GM11168 (cell line): ENCODE data around the gene ATCAY.

Source experiments
- in situ Hi-C: fragments of 300-500 bp; cut with MboI; formaldehyde crosslinking; loops from one replicate; pipeline ENCODE4 v1.12.0; 2022; ENCODE audit warnings: low sequenced_read_pairs; ENCODE audit not compliant: unreplicated experiment

Gene ATCAY, protein sequence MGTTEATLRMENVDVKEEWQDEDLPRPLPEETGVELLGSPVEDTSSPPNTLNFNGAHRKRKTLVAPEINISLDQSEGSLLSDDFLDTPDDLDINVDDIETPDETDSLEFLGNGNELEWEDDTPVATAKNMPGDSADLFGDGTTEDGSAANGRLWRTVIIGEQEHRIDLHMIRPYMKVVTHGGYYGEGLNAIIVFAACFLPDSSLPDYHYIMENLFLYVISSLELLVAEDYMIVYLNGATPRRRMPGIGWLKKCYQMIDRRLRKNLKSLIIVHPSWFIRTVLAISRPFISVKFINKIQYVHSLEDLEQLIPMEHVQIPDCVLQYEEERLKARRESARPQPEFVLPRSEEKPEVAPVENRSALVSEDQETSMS

DNA sequence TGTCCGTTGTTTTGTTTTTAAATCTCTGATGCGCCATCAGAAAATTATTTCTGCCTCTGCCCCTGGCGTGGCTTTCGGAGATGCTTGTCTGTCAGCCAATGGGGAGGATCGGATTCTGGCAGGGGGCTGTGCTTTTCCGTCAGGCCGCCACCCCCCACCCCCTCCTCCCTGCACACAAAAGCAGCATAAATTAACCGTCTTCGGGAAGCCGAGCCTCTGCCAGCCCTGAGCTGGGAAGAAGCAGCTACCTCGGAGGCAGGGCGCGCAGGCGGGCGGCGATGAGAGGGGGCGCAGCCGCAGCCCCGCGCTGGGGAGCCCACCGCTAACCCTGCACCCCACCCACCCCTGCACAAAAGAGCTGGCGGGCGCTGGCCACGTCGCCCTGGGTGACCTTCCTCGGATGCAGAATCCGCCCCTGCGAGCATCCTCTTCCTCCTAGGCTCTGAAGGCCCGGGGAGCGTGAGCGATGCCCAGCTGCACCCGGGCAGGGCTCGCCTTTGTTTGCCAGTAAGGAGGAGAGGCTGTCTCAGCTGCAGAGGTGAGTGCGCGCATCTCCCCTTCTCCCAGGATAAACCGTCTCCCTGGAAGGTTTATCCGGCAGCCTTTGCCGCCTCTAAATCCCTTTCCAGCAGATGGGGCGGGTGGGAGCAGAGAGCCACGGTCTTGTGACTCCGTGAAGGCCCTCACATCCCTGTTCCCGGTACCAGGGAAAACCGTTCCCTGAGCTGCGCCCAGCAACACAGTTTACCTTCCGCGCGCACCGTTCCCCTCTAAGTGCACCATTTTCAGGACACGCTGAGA lies at the start of gene ATCAY:
Gene ATCAY, plus strand, starts transcription at position 215 of the 801 bp plus-strand sequence. CDS start 5,083 bp downstream, outside the sequence.
- in situ Hi-C loops: no loop called here

DNA sequence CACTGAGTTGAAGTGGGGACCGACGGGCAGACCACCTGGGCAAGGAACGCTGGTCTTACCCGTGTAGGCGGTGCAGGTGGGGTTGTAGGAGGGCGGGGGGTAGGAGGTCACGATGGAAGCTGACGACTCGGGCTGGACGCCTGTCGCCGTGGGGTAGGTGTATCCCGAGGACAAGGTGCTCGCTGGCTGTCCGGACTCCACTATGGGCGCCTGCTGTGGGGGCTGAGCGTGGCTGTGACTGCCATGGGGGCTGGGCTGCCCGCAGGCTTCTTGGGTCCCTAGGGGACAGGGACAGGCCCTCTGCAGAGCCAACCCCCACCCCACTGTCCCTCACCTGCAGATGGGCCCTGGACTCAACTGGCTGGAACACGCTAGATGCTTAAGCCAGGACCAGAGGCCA lies 48.9 kb upstream of the ATCAY start:
- in situ Hi-C loops: no loop called here

DNA sequence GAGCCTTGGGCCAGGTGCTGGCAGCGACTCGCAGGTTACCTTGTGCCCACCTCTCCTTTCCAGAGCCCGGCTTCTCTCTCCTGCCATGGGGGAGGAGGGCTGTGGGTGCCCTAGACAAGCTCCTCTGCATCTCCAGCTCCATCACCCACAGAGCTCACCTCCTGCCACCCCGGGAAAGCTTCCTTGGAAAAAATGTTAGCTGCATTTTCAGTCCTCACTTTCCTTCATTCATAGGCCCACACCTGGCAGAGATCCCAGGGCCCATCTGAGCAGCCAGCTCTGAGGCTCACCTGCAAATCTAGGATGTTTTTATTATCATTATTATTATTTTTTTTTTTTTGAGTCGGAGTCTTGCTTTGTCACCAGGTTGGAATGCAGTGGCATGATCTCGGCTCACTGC lies 48.5 kb upstream of the ATCAY start:
- in situ Hi-C loops: no loop called here

DNA sequence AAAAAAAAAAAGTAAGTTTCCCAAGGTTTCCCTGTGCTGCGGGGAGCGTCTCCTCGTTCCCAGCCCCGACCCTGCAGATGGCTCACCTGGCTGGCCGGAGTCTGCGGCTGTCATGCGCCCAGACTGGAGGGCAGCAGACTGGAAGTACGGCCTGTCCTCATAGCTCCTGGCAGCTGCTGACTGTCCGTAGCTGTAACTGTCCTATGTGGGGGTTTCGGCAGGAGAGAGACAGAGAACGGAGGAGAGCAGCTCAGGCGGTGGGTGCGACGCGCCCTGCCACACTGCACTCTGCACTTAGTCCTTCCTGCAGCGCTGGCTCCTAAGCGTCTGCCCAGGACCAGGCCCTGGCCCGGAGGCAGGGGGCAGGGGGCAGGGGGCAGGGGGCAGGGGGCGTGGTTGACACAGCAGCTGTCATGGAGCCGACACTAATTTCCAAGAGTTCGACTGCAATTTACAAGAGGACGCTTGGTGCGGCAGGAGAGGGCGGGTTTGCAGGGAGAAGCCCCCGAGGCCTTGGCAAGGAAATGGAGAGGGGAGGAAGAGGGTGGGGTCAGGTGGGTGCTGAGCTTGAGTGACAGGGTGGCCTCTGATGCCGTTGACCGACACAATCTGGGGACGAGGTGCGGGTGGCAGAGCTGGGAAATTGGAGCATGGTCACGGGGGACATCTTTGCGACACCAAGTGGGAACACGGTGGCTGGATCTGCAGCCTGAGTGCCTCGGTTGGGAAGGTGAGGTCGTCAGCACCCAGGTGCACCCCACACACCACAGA lies 46.7 kb upstream of the ATCAY start:
- in situ Hi-C loops: no loop called here

DNA sequence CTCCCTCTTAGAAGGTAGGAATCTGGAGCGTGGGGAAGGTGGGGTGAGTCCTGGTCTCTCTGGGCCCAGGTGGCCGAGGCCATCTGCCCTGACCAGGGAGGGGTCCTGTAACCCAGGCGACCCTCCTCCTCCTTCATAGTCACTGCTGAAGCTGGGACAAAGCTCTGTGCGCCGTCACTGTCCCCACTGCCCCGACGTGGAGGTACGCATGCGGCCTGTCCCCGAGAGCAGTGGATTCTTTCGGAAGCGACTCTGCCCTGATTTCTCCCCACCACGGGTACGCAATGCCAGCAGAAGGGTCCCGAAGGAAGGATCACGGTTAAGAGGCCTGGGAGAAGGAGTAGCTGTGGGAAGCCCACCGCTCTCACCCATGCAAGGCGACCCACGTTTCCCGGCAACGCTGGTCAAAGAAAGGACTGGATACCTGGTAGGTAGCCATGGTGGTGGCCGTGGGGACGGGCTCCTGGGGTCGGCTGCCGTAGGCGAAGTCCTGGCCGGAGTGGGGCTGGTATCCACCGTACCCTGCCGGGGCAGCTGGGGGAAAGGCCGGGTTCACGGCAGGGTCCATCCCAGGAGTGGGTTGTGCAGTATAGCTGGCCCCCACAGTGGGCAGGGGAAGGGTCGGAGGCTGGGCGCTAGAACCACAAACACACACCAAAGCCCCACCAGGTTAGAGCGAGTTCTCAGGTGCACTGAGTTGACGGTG lies 46.0 kb upstream of the ATCAY start:
- in situ Hi-C loops: no loop called here

DNA sequence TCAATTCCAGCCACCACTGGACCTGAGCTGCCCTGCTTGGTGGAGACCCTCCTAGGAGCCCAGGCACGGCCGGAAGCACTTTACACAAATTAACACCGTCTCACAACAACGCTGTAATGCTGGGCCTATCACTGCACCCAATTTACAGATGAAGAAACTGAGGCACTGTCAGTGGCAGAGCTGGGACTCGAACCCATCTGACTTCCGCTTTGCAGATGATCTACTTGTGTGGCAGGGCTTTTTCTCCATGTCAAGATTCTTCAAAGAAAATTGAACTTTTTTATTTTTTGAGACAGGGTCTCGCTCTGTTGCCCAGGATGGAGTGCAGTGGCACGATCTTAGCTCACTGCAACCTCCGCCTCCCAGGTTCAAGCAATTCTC lies 45.4 kb upstream of the ATCAY start:
- in situ Hi-C loops: no loop called here

DNA sequence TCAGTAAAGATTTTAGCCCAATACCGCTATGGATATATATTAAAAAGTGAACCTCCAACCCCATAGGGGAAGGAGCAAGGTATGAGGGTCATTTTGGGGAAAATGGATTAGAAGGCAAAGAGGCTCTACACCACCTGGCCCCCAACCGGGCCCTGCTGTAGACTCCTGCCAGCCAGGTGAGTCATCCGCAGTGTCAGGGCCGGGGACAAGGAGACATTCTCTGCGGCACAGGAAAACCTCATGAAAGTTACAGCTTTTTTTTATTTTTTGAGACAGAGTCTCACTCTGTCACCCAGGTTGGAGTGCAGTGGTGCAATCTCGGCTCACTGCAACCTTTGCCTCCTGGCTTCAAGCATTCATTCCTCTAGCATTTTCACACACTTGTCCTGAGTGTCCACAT lies 43.6 kb upstream of the ATCAY start:
- in situ Hi-C loops: no loop called here

DNA sequence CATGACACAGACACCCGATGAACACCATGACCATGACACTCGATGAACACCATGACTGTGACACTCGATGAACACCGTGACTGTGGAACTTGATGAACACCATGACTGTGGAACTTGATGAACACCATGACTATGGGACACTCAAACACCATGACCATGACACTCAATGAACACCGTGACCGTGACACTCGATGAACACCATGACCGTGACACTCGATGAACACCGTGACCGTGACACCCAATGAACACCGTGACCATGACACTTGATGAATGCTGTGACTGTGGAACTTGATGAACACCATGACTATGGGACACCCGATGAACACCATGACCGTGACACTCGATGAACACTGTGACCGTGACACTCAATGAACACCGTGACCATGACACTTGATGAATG lies 43.2 kb upstream of the ATCAY start:
- in situ Hi-C loops: no loop called here

DNA sequence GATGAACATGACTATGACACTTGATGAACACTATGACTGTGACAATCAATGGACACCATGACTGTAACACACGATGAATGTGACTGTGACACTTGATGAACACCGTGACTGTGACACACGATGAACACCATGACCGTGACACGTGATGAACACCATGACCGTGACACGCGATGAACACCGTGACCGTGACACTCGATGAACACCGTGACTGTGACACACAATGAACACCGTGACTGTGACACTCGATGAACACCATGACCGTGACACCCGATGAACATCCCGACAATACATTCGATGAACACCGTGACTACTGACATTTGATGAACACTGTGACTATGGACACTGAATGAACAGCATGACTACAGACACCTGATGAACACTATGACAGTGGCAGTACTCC lies 42.6 kb upstream of the ATCAY start:
- in situ Hi-C loops: no loop called here

DNA sequence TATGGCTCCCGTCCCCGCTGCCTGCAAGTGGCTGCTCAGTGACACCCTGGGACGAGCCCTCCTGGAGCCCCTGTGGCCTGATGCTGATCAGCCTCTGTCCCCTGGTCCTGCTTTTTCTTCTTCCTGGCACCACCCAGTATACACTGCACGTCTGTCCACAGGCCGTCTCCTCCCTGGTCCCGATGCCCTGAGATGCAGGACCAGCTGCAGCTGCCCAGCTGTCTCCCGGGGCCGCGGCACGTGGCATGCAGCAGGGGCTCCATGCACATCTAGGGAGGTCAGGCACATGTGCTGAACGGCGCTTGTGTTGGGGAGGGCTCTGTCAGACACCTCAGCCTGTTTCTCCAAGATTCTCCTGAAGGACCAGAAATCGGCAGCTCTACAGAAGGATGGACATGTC lies 41.8 kb upstream of the ATCAY start:
- in situ Hi-C loops: no loop called here

DNA sequence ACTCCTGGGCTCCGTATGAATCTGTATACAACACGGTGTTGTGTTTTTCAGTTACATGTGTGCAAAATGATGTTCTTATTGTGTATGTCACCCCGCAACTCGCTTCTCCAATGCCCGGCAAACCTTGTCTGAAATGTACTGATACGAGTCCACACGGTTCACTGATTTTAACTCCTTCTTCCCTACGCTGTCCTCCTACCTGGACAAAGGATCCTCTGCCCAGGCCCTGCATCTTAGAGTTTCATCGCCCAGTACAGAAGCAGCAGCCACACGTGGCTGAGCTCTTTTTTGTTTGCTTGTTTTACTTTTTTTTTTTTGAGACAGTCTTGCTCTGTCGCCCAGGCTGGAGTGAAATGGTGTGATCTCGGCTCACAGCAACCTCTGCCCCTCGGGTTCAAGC lies 40.5 kb upstream of the ATCAY start:
- in situ Hi-C loops: no loop called here

DNA sequence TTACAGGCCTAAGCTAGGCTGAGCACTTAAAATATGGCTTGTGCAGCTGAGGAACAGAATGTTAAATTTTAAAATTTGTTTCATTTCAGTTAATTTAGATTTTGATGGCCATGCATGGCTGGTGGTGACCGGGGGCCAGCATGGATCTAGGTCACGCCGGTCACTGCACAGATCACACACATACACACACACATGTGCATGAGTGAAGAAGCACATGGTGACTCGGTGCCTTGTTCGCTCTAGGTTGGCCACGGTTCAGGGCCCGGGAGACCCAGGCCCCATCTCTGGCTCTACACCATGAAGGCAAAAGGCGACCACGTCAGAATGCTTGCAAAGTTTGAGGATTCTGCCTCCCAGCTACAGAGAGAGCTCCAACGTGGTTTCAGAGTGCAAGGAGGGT lies 39.7 kb upstream of the ATCAY start:
- in situ Hi-C loops: no loop called here

DNA sequence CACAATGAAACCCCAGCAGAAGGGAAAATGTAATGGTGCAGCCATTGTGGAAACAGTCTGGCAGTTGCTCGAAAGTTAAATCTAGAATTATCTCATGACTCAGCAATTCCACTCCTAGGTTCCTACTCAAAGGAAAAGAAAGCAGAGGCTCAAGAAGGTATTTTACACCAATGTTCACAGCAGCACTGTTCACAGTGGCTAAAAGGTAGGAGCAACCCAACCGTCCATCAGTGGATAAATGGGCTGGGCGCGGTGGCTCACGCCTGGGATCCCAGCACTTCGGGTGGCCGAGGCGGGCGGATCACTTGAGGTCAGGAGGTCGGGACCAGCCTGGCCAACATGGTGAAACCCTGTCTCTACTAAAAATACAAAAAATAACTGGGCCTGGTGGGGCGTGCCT lies 37.5 kb upstream of the ATCAY start:
- in situ Hi-C loops: no loop called here

DNA sequence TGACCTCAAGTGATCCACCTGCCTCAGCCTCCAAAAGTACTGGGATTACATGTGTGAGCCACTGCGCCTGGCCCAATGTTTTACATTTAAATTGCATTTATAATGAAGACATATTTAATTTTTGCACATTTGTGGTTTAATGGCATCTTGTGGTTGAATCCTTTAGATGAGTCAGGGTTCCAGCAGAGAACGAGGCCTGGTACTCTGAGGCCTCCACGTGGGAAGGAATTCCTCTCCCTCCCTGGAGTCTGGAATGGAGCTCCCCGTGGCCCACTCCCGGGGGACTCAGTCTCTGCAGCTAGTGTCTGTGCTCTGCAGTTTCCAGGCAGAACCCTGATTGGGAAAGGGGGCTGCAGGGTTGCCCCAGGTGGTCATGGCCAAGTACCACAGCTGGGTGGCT lies 35.9 kb upstream of the ATCAY start:
- in situ Hi-C loops: no loop called here

DNA sequence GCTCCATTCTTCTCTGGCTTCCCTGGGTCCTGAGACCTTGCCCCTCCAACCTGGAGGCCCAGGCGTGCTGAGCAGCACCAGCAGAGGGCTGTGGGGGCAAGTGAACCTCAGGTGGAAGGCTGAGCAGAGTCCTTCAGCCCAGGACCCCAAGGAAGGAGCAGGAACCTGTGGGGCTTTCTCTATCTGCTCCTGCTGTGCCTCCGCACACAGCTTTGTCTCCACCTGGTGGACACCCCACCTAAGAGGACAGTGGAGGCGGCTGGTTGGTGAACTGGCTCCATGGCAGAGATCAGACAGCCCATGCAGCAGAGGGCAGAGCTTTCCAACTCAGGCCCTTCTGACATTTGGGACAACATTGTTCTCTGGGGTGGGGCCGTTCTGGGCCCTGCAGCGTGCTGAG lies 31.4 kb upstream of the ATCAY start:
- in situ Hi-C loops: no loop called here

DNA sequence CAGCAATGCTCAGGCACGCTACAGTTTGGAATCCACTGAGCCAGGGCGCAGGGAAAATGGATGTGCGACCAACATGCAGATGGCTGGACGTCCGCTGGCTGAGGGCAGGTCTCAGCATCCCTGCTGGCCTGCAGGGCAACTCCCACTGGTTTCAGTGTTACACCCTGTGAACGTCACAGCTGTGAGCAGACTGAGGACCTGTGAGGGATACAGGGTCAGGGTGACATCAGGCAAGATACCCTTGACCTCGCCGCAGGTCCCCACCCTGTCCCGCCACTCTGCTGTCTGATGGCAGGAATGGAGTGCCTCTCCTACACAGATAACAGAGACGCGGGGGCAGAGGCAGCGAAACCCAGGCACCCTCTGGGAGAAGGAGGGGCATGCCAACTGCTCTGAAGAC lies 30.7 kb upstream of the ATCAY start:
- in situ Hi-C loops: no loop called here

DNA sequence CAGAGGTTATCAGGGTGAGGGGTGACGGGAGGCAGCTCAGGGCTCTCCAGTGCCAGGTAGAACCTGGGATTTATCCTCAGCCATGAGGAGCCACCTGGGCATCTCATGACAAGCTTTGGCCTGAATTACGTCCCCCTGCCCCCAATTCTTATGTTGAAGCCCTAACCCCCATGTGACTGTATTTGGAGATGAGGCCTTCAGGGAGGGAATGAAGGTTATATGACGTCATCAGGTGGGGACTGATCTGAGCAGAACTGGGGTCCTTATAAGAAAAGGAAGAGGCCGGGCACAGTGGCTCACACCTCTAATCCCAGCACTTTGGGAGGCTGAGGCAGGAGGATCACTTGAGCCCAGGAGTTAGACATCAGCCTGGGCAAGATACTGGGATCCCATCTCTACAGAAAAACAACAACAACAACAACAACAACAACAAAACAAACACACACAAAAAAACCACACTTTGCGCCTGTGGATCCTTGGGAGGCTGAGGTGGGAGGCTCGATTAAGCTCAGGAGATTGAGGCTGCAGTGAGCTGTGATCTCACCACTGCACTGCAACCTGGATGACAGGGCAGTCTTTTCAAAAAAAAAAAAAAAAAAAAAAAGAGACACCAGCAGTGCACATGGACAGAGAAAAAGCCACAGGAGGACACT lies 30.0 kb upstream of the ATCAY start:
- in situ Hi-C loops: no loop called here

DNA sequence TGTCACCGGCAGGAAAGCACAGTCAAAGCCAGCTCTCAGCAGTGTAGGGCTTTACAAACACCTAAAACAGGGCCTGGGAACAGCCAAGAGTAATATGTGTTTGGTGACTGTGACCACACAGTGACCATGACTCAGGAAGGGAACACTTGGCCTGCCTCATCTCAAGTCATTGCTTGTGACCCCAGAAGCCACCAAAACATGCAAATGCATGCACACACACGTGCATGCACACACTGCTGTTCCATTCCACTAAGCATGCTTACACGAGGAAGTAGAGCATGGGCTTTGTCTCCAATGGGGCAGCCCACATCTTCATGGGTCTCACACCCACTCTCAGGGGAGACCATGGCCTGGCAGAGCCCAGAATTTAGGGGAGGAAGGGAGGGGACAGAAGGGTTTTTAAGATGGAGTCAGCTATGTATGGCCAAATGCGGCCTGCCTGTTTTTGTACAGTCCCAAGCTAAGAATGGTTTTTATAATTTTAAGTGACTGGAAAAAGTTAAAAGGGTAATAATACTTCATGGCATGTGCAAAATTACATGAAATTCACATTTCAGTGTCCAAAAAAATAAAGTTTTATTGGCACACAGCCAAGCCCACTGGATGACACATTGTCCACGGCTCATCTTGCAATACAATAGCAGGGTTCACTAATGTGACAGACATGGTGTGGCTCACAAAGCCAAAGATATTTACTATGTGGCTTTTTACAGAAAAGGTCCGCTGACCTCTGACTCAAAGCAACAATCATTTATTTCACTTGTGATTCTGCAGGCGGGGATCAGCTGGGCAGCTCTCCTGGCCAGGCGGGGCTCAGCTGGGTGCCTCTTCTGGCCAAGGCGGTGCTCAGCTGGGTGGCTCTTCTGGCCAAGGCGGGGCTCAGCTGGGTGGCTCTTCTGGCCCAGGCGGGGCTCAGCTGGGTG lies 29.0 kb upstream of the ATCAY start:
- in situ Hi-C loops: no loop called here

DNA sequence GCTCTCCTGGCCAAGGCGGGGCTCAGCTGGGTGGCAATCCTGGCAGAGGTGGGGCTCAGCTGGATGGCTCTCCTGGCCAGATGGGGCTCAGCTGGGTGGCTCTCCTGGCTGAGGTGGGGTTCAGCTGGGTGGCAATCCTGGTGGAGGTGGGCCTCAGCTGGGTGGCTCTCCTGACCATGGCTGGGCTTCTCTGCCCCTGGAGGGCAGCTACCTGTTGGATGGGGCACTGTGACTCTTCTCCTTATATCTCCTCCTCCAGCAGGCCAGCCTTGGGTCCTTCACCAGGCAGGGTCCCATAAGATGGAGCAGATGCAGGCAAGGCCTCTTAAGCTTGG lies 28.3 kb upstream of the ATCAY start:
- in situ Hi-C loops: no loop called here
